SK-N-MC (cell line): ENCODE measurements around the gene POLR3E.

ENCODE experiments used
- EZH2 ChIP-seq: fragments of 200-600 bp; sonication (generic); IDR thresholded peaks from one replicate; pipeline ENCODE4 v1.6.1; 2017; ENCODE audit warnings: antibody characterized with exemption
- POLR2AphosphoS5 ChIP-seq: IDR thresholded peaks from 2 replicates; pipeline ENCODE4 v1.6.1; 2012; ENCODE audit warnings: mild to moderate bottlenecking, low read depth, low read length, borderline replicate concordance

- TF ChIP-seq POLR2AphosphoS5 = no peak
- TF ChIP-seq EZH2 = no peak
These were observed 14.8 kb upstream of the POLR3E start for GRCh38 chr16:22282254-22282892.
